ENCODE measurements around the gene TSKS. TPM values are rescaled to one million over a fixed set of nuclear protein-coding genes. Genes with fewer than 3 reads are reported as not detected.

Gene TSKS
- total RNA-seq, 1 donor from 2014 or later, result 3.3 TPM

Other genes starting within 250 kb of the TSKS start
- gene RCN3, start 235.3 kb downstream of the TSKS start, total RNA-seq, result 3.0 and 3.9 TPM in 2 replicates
- 172 and 174 TPM in 2 replicates for gene NOSIP, start 182.8 kb downstream of the TSKS start, total RNA-seq
- gene PRRG2, start 182.0 kb downstream of the TSKS start, total RNA-seq, result 0.82 and 1.1 TPM in 2 replicates
- gene PRR12, start 172.1 kb downstream of the TSKS start, total RNA-seq, result 42.0 and 43.3 TPM in 2 replicates
- 6.8 and 9.3 TPM in 2 replicates for gene RRAS, start 123.2 kb downstream of the TSKS start, total RNA-seq
- gene SCAF1, start 121.1 kb downstream of the TSKS start, total RNA-seq, result 61.9 and 65.4 TPM in 2 replicates
- 135 and 158 TPM in 2 replicates for gene IRF3, start 97.4 kb downstream of the TSKS start, total RNA-seq
- gene BCL2L12, start 97.4 kb downstream of the TSKS start, total RNA-seq, result 70.4 and 75.7 TPM in 2 replicates
- 173 and 187 TPM in 2 replicates for gene PRMT1, start 86.0 kb downstream of the TSKS start, total RNA-seq
- gene ADM5, start 73.7 kb downstream of the TSKS start, total RNA-seq, result 4.8 and 4.9 TPM in 2 replicates
- gene CPT1C, start 72.2 kb downstream of the TSKS start, total RNA-seq, result 2.4 and 3.8 TPM in 2 replicates
- gene AP2A1, start 3.7 kb upstream of the TSKS start, total RNA-seq, result 70.9 and 73.8 TPM in 2 replicates
- gene FUZ, start 50.0 kb upstream of the TSKS start, total RNA-seq, result 11.3 and 11.5 TPM in 2 replicates
- gene MED25, start 55.0 kb upstream of the TSKS start, total RNA-seq, result 54.1 and 56.1 TPM in 2 replicates
- 90.5 and 96.0 TPM in 2 replicates for gene PTOV1, start 87.9 kb upstream of the TSKS start, total RNA-seq
- gene PNKP, start 104.3 kb upstream of the TSKS start, total RNA-seq, result 146 and 160 TPM in 2 replicates
- gene AKT1S1, start 114.0 kb upstream of the TSKS start, total RNA-seq, result 15.8 and 18.4 TPM in 2 replicates
- 22.9 and 26.6 TPM in 2 replicates for gene TBC1D17, start 114.4 kb upstream of the TSKS start, total RNA-seq
- 1.9 and 2.1 TPM in 2 replicates for gene IL4I1, start 133.6 kb upstream of the TSKS start, total RNA-seq
- gene ATF5, start 165.9 kb upstream of the TSKS start, total RNA-seq, result 10.7 and 11.3 TPM in 2 replicates
- gene NUP62, start 166.2 kb upstream of the TSKS start, total RNA-seq, result 126 and 138 TPM in 2 replicates
- not detected in 2 replicates for gene SIGLEC11, start 197.9 kb upstream of the TSKS start, total RNA-seq